GM13976 (cell line): ENCODE data around the gene ZNF684.

Experiments used
- DNase-seq: peaks from one replicate; pipeline ENCODE4 v3.0.0; 2012; ENCODE audit warnings: low spot score
- CTCF ChIP-seq: IDR thresholded peaks from 2 replicates; pipeline ENCODE4 v1.5.1; 2012; ENCODE audit warnings: borderline replicate concordance, mild to moderate bottlenecking; ENCODE audit not compliant: insufficient read depth; ENCODE audit errors: extremely low read depth, missing control alignments, control extremely low read depth
- in situ Hi-C: fragments of 300-500 bp; cut with MboI; formaldehyde crosslinking; loops from one replicate; pipeline ENCODE4 v1.12.0; 2022; ENCODE audit warnings: low sequenced_read_pairs, mixed read lengths, inconsistent platforms; ENCODE audit not compliant: unreplicated experiment

ZNF684 gene

GRCh38 chr1:40530735-40531380, 579 bp upstream of the ZNF684 start:
- TF ChIP-seq CTCF = no peak
- in situ Hi-C loops = no loop called here
- peak; percentile 28 for DNase-seq

DNA sequence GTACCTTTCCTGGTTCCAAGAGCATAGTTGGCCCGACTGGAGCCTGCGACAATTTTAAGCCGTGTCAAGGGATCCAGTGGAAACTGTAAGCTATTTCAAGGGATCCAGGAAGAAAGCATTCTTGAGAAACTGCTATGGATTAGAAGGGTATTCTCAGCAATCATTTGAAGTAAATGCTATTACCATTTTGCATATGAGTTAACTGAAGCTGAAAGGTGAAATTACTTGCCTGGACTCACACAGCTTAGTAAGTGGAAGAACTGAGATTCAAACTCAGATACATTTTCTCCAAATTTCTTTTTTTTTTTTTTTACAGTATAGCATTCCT, 589 bp downstream of the ZNF684 start:
- in situ Hi-C loops = no loop called here
- no peak for DNase-seq
- TF ChIP-seq CTCF = no peak

- peak; percentile 37 for TF ChIP-seq CTCF
- peak; percentile 57 for DNase-seq
- in situ Hi-C loops = no loop called here
Observed at GRCh38 chr1:40532844-40533424, 1.5 kb downstream of the ZNF684 start.

GRCh38 chr1:40534589-40534988, 3.2 kb downstream of the ZNF684 start:
- TF ChIP-seq CTCF = no peak
- in situ Hi-C loops = no loop called here
- DNase-seq = no peak

- no peak for TF ChIP-seq CTCF
- in situ Hi-C loops = no loop called here
- DNase-seq = no peak
Observed at GRCh38 chr1:40535732-40536131, 4.3 kb downstream of the ZNF684 start.

- DNase-seq = no peak
- TF ChIP-seq CTCF = no peak
- in situ Hi-C loops = no loop called here
Observed at GRCh38 chr1:40539338-40539737, 7.9 kb downstream of the ZNF684 start.
